GM12878 (cell line): Measurements from ENCODE around the gene FAM25G.
"Not testable (repeated sequence)": the region's sequence is repeated elsewhere in the genome, so short reads cannot be mapped to it uniquely, and the experiment has no call there.

Experiments
- BACH1 ChIP-seq: fragments of 450-650 bp; IDR thresholded peaks from 2 replicates; pipeline ENCODE4 v1.6.1; 2017; ENCODE audit warnings: mild to moderate bottlenecking, borderline replicate concordance
- CTCF ChIP-seq, 3 experiments: IDR thresholded peaks in 2 of 3; conservative IDR thresholded peaks in 1 of 3; 2 replicates each; pipeline ENCODE4 v1.5.1; 2011; ENCODE audit warnings: low read depth in 3 of 3, low read length in 3 of 3, mild to moderate bottlenecking in 3 of 3, control low read depth in 2 of 3, moderate library complexity in 2 of 3, inconsistent platforms in 1 of 3, mixed read lengths in 1 of 3; ENCODE audit not compliant: control insufficient read depth in 2 of 3, insufficient read depth in 1 of 3; ENCODE audit errors: extremely low read depth in 1 of 3
- MAX ChIP-seq: IDR thresholded peaks from 2 replicates; pipeline ENCODE4 v1.6.1; 2012; ENCODE audit warnings: low read depth, low read length, improper control_type of control experiment
- POLR2A ChIP-seq: IDR thresholded peaks from 2 replicates; pipeline ENCODE4 v1.6.1; 2011; ENCODE audit warnings: low read depth, mild to moderate bottlenecking, low read length
- TAF1 ChIP-seq: IDR thresholded peaks from 2 replicates; pipeline ENCODE4 v1.6.1; 2011; ENCODE audit warnings: mild to moderate bottlenecking, low read depth, low read length, borderline replicate concordance
- USF1 ChIP-seq: IDR thresholded peaks from 2 replicates; pipeline ENCODE4 v1.6.1; 2011; ENCODE audit warnings: borderline replicate concordance, low read depth, mild to moderate bottlenecking, moderate library complexity, mixed read lengths, low read length; ENCODE audit not compliant: insufficient read depth; ENCODE audit errors: extremely low read length

GRCh38 chr10:47472647-47473046, 18.9 kb downstream of the FAM25G start:
- not testable (repeated sequence) for TF ChIP-seq CTCF (IDR thresholded peaks at IDR 0.05 in 2 of 3, conservative IDR thresholded peaks at IDR 0.05 in 1 of 3; ENCODE audit: control insufficient read depth in 2 of 3, extremely low read depth in 1 of 3, insufficient read depth in 1 of 3, low read depth in 3 of 3, low read length in 3 of 3); USF1; TAF1; MAX; POLR2A; BACH1
